Measurements from ENCODE around the gene UVRAG.
"Not testable (repeated sequence)": the region's sequence is repeated elsewhere in the genome, so short reads cannot be mapped to it uniquely, and the experiment has no call there.

Gene UVRAG

GRCh38 chr11:75921808-75922207, 106.8 kb downstream of the UVRAG start:
- DNase-seq (ENCODE audit: low read depth): no peak

- DNase-seq (ENCODE audit: low read depth): no peak
Observed at GRCh38 chr11:75924966-75925784, 110.2 kb downstream of the UVRAG start.

- no peak for DNase-seq (ENCODE audit: low read depth)
Observed at GRCh38 chr11:75925785-75926164, 110.8 kb downstream of the UVRAG start.

GRCh38 chr11:75929706-75930105, 114.7 kb downstream of the UVRAG start:
- DNase-seq (ENCODE audit: low read depth): no peak

- no peak for DNase-seq (ENCODE audit: low read depth)
Observed at GRCh38 chr11:75930534-75930933, 115.5 kb downstream of the UVRAG start.

- DNase-seq (ENCODE audit: low read depth): no peak
Observed at GRCh38 chr11:75931124-75931523, 116.1 kb downstream of the UVRAG start.

GRCh38 chr11:75933736-75934135, 118.7 kb downstream of the UVRAG start:
- not testable (repeated sequence) for DNase-seq (ENCODE audit: low read depth)

- DNase-seq (ENCODE audit: low read depth): no peak
Observed at GRCh38 chr11:75934851-75935250, 119.8 kb downstream of the UVRAG start.

- no peak for DNase-seq (ENCODE audit: low read depth)
Observed at GRCh38 chr11:75938543-75938942, 123.5 kb downstream of the UVRAG start.

GRCh38 chr11:75939516-75939915, 124.5 kb downstream of the UVRAG start:
- DNase-seq (ENCODE audit: low read depth): no peak

- DNase-seq (ENCODE audit: low read depth): no peak
Observed at GRCh38 chr11:75939992-75940391, 125.0 kb downstream of the UVRAG start.

GRCh38 chr11:75940911-75941310, 125.9 kb downstream of the UVRAG start:
- DNase-seq (ENCODE audit: low read depth): no peak

- no peak for DNase-seq (ENCODE audit: low read depth)
Observed at GRCh38 chr11:75944515-75944914, 129.5 kb downstream of the UVRAG start.

- DNase-seq (ENCODE audit: low read depth): no peak
Observed at GRCh38 chr11:75945446-75945845, 130.4 kb downstream of the UVRAG start.

- no peak for DNase-seq (ENCODE audit: low read depth)
Observed at GRCh38 chr11:75945947-75946346, 130.9 kb downstream of the UVRAG start.

- no peak for DNase-seq (ENCODE audit: low read depth)
Observed at GRCh38 chr11:75946531-75947530, 131.8 kb downstream of the UVRAG start.

GRCh38 chr11:75949023-75949672, 134.1 kb downstream of the UVRAG start:
- no peak for DNase-seq (ENCODE audit: low read depth)

GRCh38 chr11:75950141-75950540, 135.1 kb downstream of the UVRAG start:
- DNase-seq (ENCODE audit: low read depth): no peak

- no peak for DNase-seq (ENCODE audit: low read depth)
Observed at GRCh38 chr11:75954039-75954438, 139.0 kb downstream of the UVRAG start.

GRCh38 chr11:75955443-75955842, 140.4 kb downstream of the UVRAG start:
- no peak for DNase-seq (ENCODE audit: low read depth)

- DNase-seq (ENCODE audit: low read depth): no peak
Observed at GRCh38 chr11:75959540-75959939, 144.5 kb downstream of the UVRAG start.

- DNase-seq (ENCODE audit: low read depth): no peak
Observed at GRCh38 chr11:75964071-75964470, 149.1 kb downstream of the UVRAG start.
